Ovary (tissue), 9 donors: ENCODE measurements around the gene PCED1B. TPM values are rescaled to one million over a fixed set of nuclear protein-coding genes. Genes with fewer than 3 reads are reported as not detected.
"Not testable (repeated sequence)": the region's sequence is repeated elsewhere in the genome, so short reads cannot be mapped to it uniquely, and the experiment has no call there.

Source experiments
- DNase-seq, 5 donors: peaks; one replicate each; pipeline ENCODE4 v3.0.0-alpha.2; 2019 to 2020
- H3K27ac ChIP-seq, 2 donors: fragments of 200-600 bp; one replicate each; pipeline versions ENCODE4 v1.5.1 to v1.8.0; 2019 to 2022
- H3K27me3 ChIP-seq: fragments of 200-600 bp; one replicate; pipeline ENCODE4 v1.8.0; 2022
- H3K36me3 ChIP-seq: fragments of 200-600 bp; sonication (generic); one replicate; pipeline ENCODE4 v1.5.1; 2019
- H3K4me1 ChIP-seq: one replicate; pipeline ENCODE4 v1.8.1; 2013; ENCODE audit warnings: mild to moderate bottlenecking, moderate library complexity; ENCODE audit not compliant: insufficient read depth
- H3K4me3 ChIP-seq: fragments of 200-600 bp; sonication (generic); one replicate; pipeline ENCODE4 v1.5.1; 2017
- H3K9me3 ChIP-seq, 2 donors: fragments of 200-600 bp in 1 of 2; sonication (generic) in 1 of 2; one replicate each; pipeline versions ENCODE4 v1.5.1 to v1.8.1; 2013 to 2019; ENCODE audit warnings: mild to moderate bottlenecking in 1 of 2, moderate library complexity in 1 of 2
- CTCF ChIP-seq, 3 donors: fragments of 450-650 bp in 2 of 3; fragments of 200-600 bp in 1 of 3; IDR thresholded peaks; one replicate each; pipeline versions ENCODE4 v1.5.1 to v1.8.0; 2016 to 2022; ENCODE audit warnings: antibody characterized with exemption in 3 of 3, mild to moderate bottlenecking in 1 of 3
- EP300 ChIP-seq: sonication (generic); formaldehyde crosslinking; IDR thresholded peaks from one replicate; pipeline ENCODE4 v1.6.1; 2017; ENCODE audit warnings: antibody characterized with exemption
- POLR2A ChIP-seq: fragments of 450-650 bp; IDR thresholded peaks from one replicate; pipeline ENCODE4 v1.6.1; 2017; ENCODE audit warnings: antibody characterized with exemption, mild to moderate bottlenecking, moderate library complexity
- WGBS, 3 donors: extraction: QIAGEN DNeasy Blood & Tissue Kit in 1 of 3; methylation state at CpG; one replicate each; pipeline versions ENCODE4 v1.1.5 to v1.1.7; 2013 to 2017; 5-methylcytosine and 5-hydroxymethylcytosine counted together
- intact Hi-C, 4 donors: fragments of 100-400 bp; cut with DNase I; formaldehyde crosslinking; loops; one replicate each; pipeline versions ENCODE4 v1.11.0 to v1.15.1; 2022 to 2023
- polyA plus RNA-seq, 2 donors: library from polyadenylated mRNA; stranded (reverse); fragments of 200-250 nt in 1 of 2; fragments of 350-450 nt in 1 of 2; fragmentation: Illumina TruSeq in 1 of 2; extraction: RNeasy Lipid Tissue Mini Kit (QIAGEN cat#74804) in 1 of 2; gene quantifications; one replicate each; pipeline ENCODE4 v1.2.3, GENCODE V29; 2013 to 2014
- total RNA-seq, 7 donors: library from RNA; depleted of rRNA in 2 of 7; stranded (reverse); fragments of >200 nt in 2 of 7; fragmentation: NEBNext Ultra II Directional in 3 of 7; extraction: Animal tissue kit (Norgen Biotek cat#: 25700) in 3 of 7; gene quantifications; one replicate each; pipeline versions ENCODE4 v1.1.0 to v1.2.4, GENCODE V29; 2016 to 2023
- donor health status: DM: no; HTN: no; CAD: no; lungs with moderate emphysema.
- donor health status: DM: no; HTN: no; CAD: no.
- donor health status: Bipolar disorder and iron deficiency.
- donor health status: DM: yes; HTN: yes; CAD: no.
- donor health status: DM: no; HTN: no; CAD: no.
- donor health status: DM: yes; HTN: yes; CAD: no.

Gene PCED1B
- total and polyA plus RNA-seq, 9 donors: 9.9 to 27.2 (median 13.0) TPM

GRCh38 chr12:47178014-47178413 lies 98.6 kb downstream of the PCED1B start:
- intact Hi-C loops: no loop called here
- WGBS, 3 donors: 92 to 97% (median 92%) methylated on average over 3 of the region's 3 CpGs

GRCh38 chr12:47182164-47182938 lies 102.9 kb downstream of the PCED1B start:
- H3K27me3 ChIP-seq, H3K4me3 ChIP-seq, H3K9me3 ChIP-seq, H3K27ac ChIP-seq, H3K4me1 ChIP-seq, intact Hi-C loops, DNase-seq, H3K36me3 ChIP-seq: not testable (repeated sequence)
- 88 to 90% (median 89%) methylated on average over 11 of the region's 11 CpGs for WGBS, 3 donors

More at GRCh38 chr12:47178014-47178413, 98.6 kb downstream of the PCED1B start:
- H3K9me3 ChIP-seq: no peaks in the 10 kb centered on the region
- no peak overlapping the region for H3K4me3 ChIP-seq
- TF ChIP-seq EP300: no peak
- TF ChIP-seq CTCF (IDR thresholded peaks at IDR 0.05): no peak
- no peak for TF ChIP-seq POLR2A
- no peaks in the 10 kb centered on the region for H3K36me3 ChIP-seq
- no peaks in the 10 kb centered on the region for H3K27me3 ChIP-seq
- H3K4me1 ChIP-seq: no peaks in the 10 kb centered on the region
- no peak for DNase-seq
- H3K27ac ChIP-seq: no peak overlapping the region

- Histone ChIP-seq H3K4me1 (peaks cover 4% of the 10 kb centered on the region), H3K36me3 (no peaks in the 10 kb centered on the region), H3K27ac (no peak overlapping the region), H3K4me3 (no peak overlapping the region), H3K9me3 (no peaks in the 10 kb centered on the region), H3K27me3 (no peaks in the 10 kb centered on the region)
- DNase-seq: no peak
- no peak for TF ChIP-seq CTCF (IDR thresholded peaks at IDR 0.05)
- TF ChIP-seq EP300: no peak
- no peak for TF ChIP-seq POLR2A
- WGBS, 3 donors: 55 to 65% (median 60%) methylated on average over 3 of the region's 3 CpGs
- intact Hi-C loops: no loop called here
Observed at GRCh38 chr12:47184229-47184628, 104.8 kb downstream of the PCED1B start.

- no peak for TF ChIP-seq CTCF (IDR thresholded peaks at IDR 0.05)
- no peak for TF ChIP-seq EP300
- no peak for TF ChIP-seq POLR2A
- H3K4me3 ChIP-seq: no peak overlapping the region
- DNase-seq: no peak
- no peaks in the 10 kb centered on the region for H3K9me3 ChIP-seq
- H3K4me1 ChIP-seq: peaks cover 7% of the 10 kb centered on the region
- no peaks in the 10 kb centered on the region for H3K36me3 ChIP-seq
- intact Hi-C loops: no loop called here
- H3K27ac ChIP-seq: no peak overlapping the region
- no peaks in the 10 kb centered on the region for H3K27me3 ChIP-seq
Observed at GRCh38 chr12:47184813-47185212, 105.4 kb downstream of the PCED1B start.

GRCh38 chr12:47186246-47186645 lies 106.8 kb downstream of the PCED1B start:
- no peak for TF ChIP-seq CTCF (IDR thresholded peaks at IDR 0.05)
- TF ChIP-seq EP300: no peak
- no peak for TF ChIP-seq POLR2A
- H3K27ac ChIP-seq: no peak overlapping the region
- WGBS, 3 donors: 95 to 96% (median 96%) methylated on average over 2 of the region's 2 CpGs
- no peaks in the 10 kb centered on the region for H3K36me3 ChIP-seq
- no peaks in the 10 kb centered on the region for H3K27me3 ChIP-seq
- DNase-seq: no peak
- no peaks in the 10 kb centered on the region for H3K9me3 ChIP-seq
- intact Hi-C loops: no loop called here
- peaks cover 7% of the 10 kb centered on the region for H3K4me1 ChIP-seq
- no peak overlapping the region for H3K4me3 ChIP-seq
